Measurements from ENCODE around the gene ZNF579. TPM values are rescaled to one million over a fixed set of nuclear protein-coding genes. Genes with fewer than 3 reads are reported as not detected.

Gene ZNF579
- total RNA-seq, 2 experiments from 2014 or later = 6.7 to 7.1 TPM

DNA sequence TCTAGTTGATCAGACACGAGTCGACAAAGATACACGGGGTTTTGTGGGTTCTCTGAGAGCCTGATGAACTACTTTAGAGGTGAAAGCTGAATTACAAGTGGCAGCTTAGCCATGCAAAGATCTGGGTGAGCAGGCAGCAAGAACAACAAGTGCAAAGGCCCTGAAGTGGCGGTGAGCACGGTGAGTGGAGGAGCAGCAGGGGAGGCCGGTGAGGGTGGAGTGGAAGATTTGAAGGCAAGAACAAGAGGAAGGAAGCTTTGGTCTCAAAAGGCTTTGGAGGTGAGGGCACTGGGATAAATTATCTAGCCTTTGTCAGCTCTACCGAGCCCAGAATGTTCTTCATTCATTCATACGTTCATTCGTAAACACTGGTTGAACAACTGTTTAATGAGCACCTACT is 26.2 kb upstream of the ZNF579 start:
- Histone ChIP-seq H3K4me1 (ENCODE audit: insufficient read depth, low read length) (peaks cover 42% of the 10 kb centered on the region), H3K9me3 (ENCODE audit: control insufficient read depth in 1 of 2, insufficient read depth in 1 of 2, low read length in 2 of 2) (no peaks in the 10 kb centered on the region), H3K27me3 (ENCODE audit: control insufficient read depth in 1 of 2, insufficient read depth in 2 of 2, low read length in 2 of 2) (no peaks in the 10 kb centered on the region), H3K4me3 (ENCODE audit: low read length) (no peak overlapping the region), H3K27ac (ENCODE audit: low read depth in 1 of 2, low read length in 2 of 2) (peak overlapping the region; percentile 84 to 92), H3K36me3 (ENCODE audit: insufficient read depth, low read length) (peaks cover 16% of the 10 kb centered on the region)
- peaks cover 62% of the 10 kb centered on the region for H3K36me3 Mint-ChIP-seq (ENCODE audit: low read depth)
- DNase-seq (no peak), ATAC-seq (ENCODE audit: poor library complexity) (no peak)
- H3K9me3 Mint-ChIP-seq = no peaks in the 10 kb centered on the region
- TF ChIP-seq, protein P1, sequence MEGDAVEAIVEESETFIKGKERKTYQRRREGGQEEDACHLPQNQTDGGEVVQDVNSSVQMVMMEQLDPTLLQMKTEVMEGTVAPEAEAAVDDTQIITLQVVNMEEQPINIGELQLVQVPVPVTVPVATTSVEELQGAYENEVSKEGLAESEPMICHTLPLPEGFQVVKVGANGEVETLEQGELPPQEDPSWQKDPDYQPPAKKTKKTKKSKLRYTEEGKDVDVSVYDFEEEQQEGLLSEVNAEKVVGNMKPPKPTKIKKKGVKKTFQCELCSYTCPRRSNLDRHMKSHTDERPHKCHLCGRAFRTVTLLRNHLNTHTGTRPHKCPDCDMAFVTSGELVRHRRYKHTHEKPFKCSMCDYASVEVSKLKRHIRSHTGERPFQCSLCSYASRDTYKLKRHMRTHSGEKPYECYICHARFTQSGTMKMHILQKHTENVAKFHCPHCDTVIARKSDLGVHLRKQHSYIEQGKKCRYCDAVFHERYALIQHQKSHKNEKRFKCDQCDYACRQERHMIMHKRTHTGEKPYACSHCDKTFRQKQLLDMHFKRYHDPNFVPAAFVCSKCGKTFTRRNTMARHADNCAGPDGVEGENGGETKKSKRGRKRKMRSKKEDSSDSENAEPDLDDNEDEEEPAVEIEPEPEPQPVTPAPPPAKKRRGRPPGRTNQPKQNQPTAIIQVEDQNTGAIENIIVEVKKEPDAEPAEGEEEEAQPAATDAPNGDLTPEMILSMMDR (IDR thresholded peaks at IDR 0.05) = no peak
- H3K27ac Mint-ChIP-seq = peak overlapping the region; percentile 84
- intact Hi-C loops (cut with DNase I, micrococcal nuclease) = loop anchor here (1.0 to 10.0 kb wide), 6 partner anchors 20 to 488 kb away; partner anchors contain the start of genes PPP6R1 (in 1 of the 2) and UBE2S (in 1 of the 2)
- H3K27me3 Mint-ChIP-seq = no peaks in the 10 kb centered on the region
- peak overlapping the region; percentile 52 for H3K4me3 Mint-ChIP-seq
- peaks cover 55% of the 10 kb centered on the region for H3K4me1 Mint-ChIP-seq (ENCODE audit: low read depth)
- ChIA-PET POLR2A (interaction anchor here (0.7 to 2.7 kb wide), 12 partner anchors 11 to 145 kb away, joined by 3 to 50 read pairs (median 5); partner anchors contain the start of genes U2AF2, ZNF579, ZNF581 and ZNF784), CTCF (interaction anchor here (0.6 to 4.2 kb wide), 18 partner anchors 9 to 466 kb away, joined by 3 to 60 read pairs (median 4); partner anchors contain the start of genes CCDC106, ISOC2, ZNF579 and ZNF628)

DNA sequence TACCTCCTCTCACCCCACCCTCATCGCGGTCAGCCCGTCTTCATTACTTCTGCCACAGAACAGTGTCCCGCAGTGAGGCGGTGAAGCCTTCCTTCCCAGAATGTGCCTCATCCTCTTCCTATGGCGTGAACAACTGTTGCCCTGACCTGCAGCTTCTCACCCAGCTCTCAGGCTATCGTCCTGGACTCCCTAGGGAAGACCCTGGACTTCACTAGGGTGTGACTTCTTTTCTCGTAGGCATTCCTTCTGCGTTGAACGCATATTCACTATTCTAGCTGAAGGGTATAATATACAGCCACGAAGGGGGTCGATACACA is 25.8 kb upstream of the ZNF579 start:
- Histone ChIP-seq H3K27me3 (ENCODE audit: control insufficient read depth in 1 of 2, insufficient read depth in 2 of 2, low read length in 2 of 2) (no peaks in the 10 kb centered on the region), H3K4me1 (ENCODE audit: insufficient read depth, low read length) (peaks cover 40% of the 10 kb centered on the region), H3K4me3 (ENCODE audit: low read length) (peak overlapping the region; percentile 86), H3K27ac (ENCODE audit: low read depth in 1 of 2, low read length in 2 of 2) (peak overlapping the region; percentile 84 to 92), H3K9me3 (ENCODE audit: control insufficient read depth in 1 of 2, insufficient read depth in 1 of 2, low read length in 2 of 2) (no peaks in the 10 kb centered on the region), H3K36me3 (ENCODE audit: insufficient read depth, low read length) (peaks cover 16% of the 10 kb centered on the region)
- Mint-ChIP-seq H3K4me3 (peak overlapping the region; percentile 96), H3K36me3 (ENCODE audit: low read depth) (peaks cover 59% of the 10 kb centered on the region), H3K4me1 (ENCODE audit: low read depth) (peaks cover 58% of the 10 kb centered on the region), H3K9me3 (no peaks in the 10 kb centered on the region), H3K27me3 (no peaks in the 10 kb centered on the region), H3K27ac (peak overlapping the region; percentile 84)
- ChIA-PET POLR2A (interaction anchor here (0.7 to 2.7 kb wide), 13 partner anchors 11 to 145 kb away, joined by 3 to 50 read pairs (median 5); partner anchors contain the start of genes U2AF2, ZNF579, ZNF581 and ZNF784), CTCF (interaction anchor here (0.6 to 4.2 kb wide), 18 partner anchors 9 to 465 kb away, joined by 3 to 60 read pairs (median 4); partner anchors contain the start of genes CCDC106, ISOC2, ZNF579 and ZNF628)
- ATAC-seq (ENCODE audit: poor library complexity) = no peak
- intact Hi-C loops (cut with DNase I, micrococcal nuclease) = loop anchor here (1.0 to 10.0 kb wide), 6 partner anchors 20 to 488 kb away; partner anchors contain the start of genes PPP6R1 (in 1 of the 2) and UBE2S (in 1 of the 2)
- DNase-seq = no peak
- TF ChIP-seq, protein P1 (IDR thresholded peaks at IDR 0.05) = no peak

DNA sequence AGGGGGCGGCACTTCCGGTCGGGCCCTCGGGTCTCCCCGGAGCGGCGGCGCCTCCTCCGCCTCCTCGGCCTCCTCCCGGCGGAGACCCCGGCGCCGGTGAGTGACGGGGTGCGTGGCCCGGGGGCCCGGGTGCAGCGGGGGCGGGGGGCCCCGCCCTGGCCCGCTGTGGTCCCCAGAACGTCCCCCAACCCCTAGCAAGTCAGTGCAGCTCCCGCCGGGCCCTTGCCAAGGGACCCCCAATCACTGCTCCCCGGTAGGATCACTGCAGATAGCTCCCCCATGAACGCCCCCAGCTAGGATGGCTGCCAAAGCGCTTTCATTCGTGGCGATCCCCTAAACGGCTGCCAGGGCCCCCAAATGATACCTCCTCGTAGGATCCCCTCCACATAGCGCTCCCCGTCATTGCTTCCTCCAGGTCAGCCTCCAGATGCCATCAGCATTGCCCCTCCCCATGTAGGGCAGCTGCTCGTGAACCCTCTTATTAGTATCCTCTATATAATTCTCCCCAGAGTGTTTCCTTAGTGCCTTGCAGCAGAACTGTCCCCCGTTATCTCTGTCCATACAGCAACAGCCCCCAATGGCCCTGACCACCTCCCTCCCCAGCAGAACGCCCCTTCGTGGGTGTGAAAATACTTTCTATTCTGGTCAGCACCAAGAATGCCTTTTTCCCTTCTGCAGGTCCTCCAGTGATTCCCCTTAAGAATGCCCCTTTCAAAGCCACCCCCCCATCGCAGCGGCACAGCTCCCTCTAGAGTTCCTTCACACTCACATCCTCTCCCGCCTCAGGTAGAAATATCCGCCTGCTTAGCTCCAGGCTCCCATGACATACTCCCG is 25.2 kb upstream of the ZNF579 start, which contains the start of gene ZNF865:
TSS of gene ZNF865 (plus strand) at position 11 of the 834 bp plus-strand sequence. CDS start 7,972 bp downstream, outside the sequence.
- peak within 1 kb of the TSS; percentile 84 for H3K27ac Mint-ChIP-seq
- peak within 1 kb of the TSS; percentile 96 for H3K4me3 Mint-ChIP-seq
- CTCF ChIA-PET = interaction anchor here (0.6 to 4.2 kb wide), 18 partner anchors 8 to 465 kb away, joined by 3 to 60 read pairs (median 4); partner anchors contain the start of genes CCDC106, ISOC2, ZNF579 and ZNF628
- Histone ChIP-seq H3K36me3 (ENCODE audit: insufficient read depth, low read length) (peaks cover 16% of the 10 kb centered on the region), H3K27me3 (ENCODE audit: control insufficient read depth in 1 of 2, insufficient read depth in 2 of 2, low read length in 2 of 2) (no peaks in the 10 kb centered on the region), H3K4me1 (ENCODE audit: insufficient read depth, low read length) (peaks cover 41% of the 10 kb centered on the region), H3K9me3 (ENCODE audit: control insufficient read depth in 1 of 2, insufficient read depth in 1 of 2, low read length in 2 of 2) (no peaks in the 10 kb centered on the region), H3K27ac (ENCODE audit: low read depth in 1 of 2, low read length in 2 of 2) (peak within 1 kb of the TSS; percentile 85 to 92), H3K4me3 (ENCODE audit: low read length) (peak within 1 kb of the TSS; percentile 86)
- H3K4me1 Mint-ChIP-seq (ENCODE audit: low read depth) = peaks cover 60% of the 10 kb centered on the region
- no peaks in the 10 kb centered on the region for H3K9me3 Mint-ChIP-seq
- TF ChIP-seq, protein P1 (IDR thresholded peaks at IDR 0.05) = peak; percentile 73
- H3K27me3 Mint-ChIP-seq = no peaks in the 10 kb centered on the region
- ATAC-seq (ENCODE audit: poor library complexity) (peak; percentile 47), DNase-seq (peak; percentile 52 to 88 (median 59))
- intact Hi-C loops (cut with DNase I, micrococcal nuclease) = loop anchor here (1.0 to 10.0 kb wide), 8 partner anchors 17 to 487 kb away; partner anchors contain the start of genes PPP6R1 (in 1 of the 2), UBE2S (in 1 of the 2) and ZNF784 (in 1 of the 2)
- H3K36me3 Mint-ChIP-seq (ENCODE audit: low read depth) = peaks cover 57% of the 10 kb centered on the region
- POLR2A ChIA-PET = interaction anchor here (0.7 to 2.7 kb wide), 14 partner anchors 10 to 267 kb away, joined by 3 to 50 read pairs (median 5); partner anchors contain the start of genes U2AF2, ZNF579, ZNF581 and ZNF784

Data from CD4-positive, alpha-beta T cell (primary cell).